ENCODE results near the gene PCNX3. TPM values are rescaled to one million over a fixed set of nuclear protein-coding genes. Genes with fewer than 3 reads are reported as not detected.

PCNX3 gene
- total and polyA plus RNA-seq, 5 donors from 2014 or later: 1.9 to 61.3 (median 2.5) TPM

GRCh38 chr11:65596520-65596919 lies 19.1 kb upstream of the PCNX3 start:
- H3K36me3 Mint-ChIP-seq: peaks cover 3% of the 10 kb centered on the region
- peaks cover 10% of the 10 kb centered on the region for H3K36me3 ChIP-seq (ENCODE audit: control insufficient read depth, insufficient read depth, low read length)
- peaks cover 10% of the 10 kb centered on the region for H3K4me1 ChIP-seq (ENCODE audit: control insufficient read depth, insufficient read depth, low read length, poor library complexity, severe bottlenecking)
- H3K27me3 Mint-ChIP-seq: no peaks in the 10 kb centered on the region
- no peaks in the 10 kb centered on the region for H3K9me3 ChIP-seq (ENCODE audit: control insufficient read depth in 2 of 2, low read length in 2 of 2)
- peaks cover 0 to 23% (median 6%) of the 10 kb centered on the region in 4 donors for H3K4me1 Mint-ChIP-seq
- no peak overlapping the region for H3K27ac ChIP-seq (ENCODE audit: insufficient read depth, low read length, poor library complexity, severe bottlenecking)
- H3K27ac Mint-ChIP-seq: no peak overlapping the region
- H3K9me3 Mint-ChIP-seq: no peaks in the 10 kb centered on the region
- ATAC-seq (ENCODE audit: low read depth in 2 of 2) (no peak), DNase-seq (no peak)
- H3K4me3 ChIP-seq (ENCODE audit: low read depth, low read length): no peak overlapping the region
- no peak overlapping the region for H3K4me3 Mint-ChIP-seq
- no peaks in the 10 kb centered on the region for H3K27me3 ChIP-seq (ENCODE audit: control insufficient read depth, insufficient read depth, low read length)

GRCh38 chr11:65598258-65598699 lies 17.3 kb upstream of the PCNX3 start:
- Mint-ChIP-seq H3K9me3 (no peaks in the 10 kb centered on the region), H3K27me3 (no peaks in the 10 kb centered on the region), H3K36me3 (peaks cover 3% of the 10 kb centered on the region), H3K4me1 (peaks cover 0 to 23% (median 6%) of the 10 kb centered on the region in 4 donors), H3K4me3 (no peak overlapping the region), H3K27ac (no peak overlapping the region)
- DNase-seq (no peak), ATAC-seq (ENCODE audit: low read depth in 2 of 2) (no peak)
- Histone ChIP-seq H3K9me3 (ENCODE audit: control insufficient read depth in 2 of 2, low read length in 2 of 2) (no peaks in the 10 kb centered on the region), H3K36me3 (ENCODE audit: control insufficient read depth, insufficient read depth, low read length) (peaks cover 9% of the 10 kb centered on the region), H3K27ac (ENCODE audit: insufficient read depth, low read length, poor library complexity, severe bottlenecking) (no peak overlapping the region), H3K27me3 (ENCODE audit: control insufficient read depth, insufficient read depth, low read length) (no peaks in the 10 kb centered on the region), H3K4me3 (ENCODE audit: low read depth, low read length) (no peak overlapping the region), H3K4me1 (ENCODE audit: control insufficient read depth, insufficient read depth, low read length, poor library complexity, severe bottlenecking) (peaks cover 10% of the 10 kb centered on the region)

DNA sequence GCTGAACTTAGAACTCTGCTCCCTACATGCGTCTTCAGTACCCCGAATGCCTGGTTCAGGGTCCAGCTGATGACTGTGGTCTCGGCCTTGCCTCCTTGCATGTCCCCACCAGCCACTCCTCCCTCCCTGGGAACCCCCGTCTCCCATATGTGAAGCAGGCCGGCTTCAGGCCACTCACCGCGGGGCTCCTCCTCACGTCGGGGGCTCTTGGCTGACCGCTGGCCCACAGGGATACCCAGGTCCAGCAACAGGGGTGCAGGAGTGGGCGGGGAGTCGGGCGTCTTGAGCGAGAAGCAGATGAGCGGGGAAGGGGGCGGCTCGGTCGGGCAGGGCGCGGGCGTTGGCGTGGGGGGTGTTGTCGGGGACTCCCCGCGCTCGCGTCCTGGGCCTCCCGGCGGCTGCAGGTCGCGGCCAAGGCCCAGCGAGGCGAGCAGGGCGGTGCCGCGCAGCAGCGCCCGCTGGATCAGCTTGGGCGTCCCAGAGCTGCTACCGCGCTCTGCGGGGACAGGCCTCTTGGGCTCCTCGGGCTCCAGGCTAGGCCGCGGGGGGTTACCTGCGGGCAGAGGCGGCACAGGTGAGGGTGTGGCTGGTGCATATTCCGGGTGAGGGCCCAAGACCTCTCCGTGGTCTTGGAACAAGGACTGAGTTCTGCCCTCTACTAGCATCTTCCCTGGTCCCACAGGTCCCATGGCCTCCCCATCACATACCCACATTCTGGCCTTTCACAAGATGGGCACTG lies 16.2 kb upstream of the PCNX3 start:
- H3K27ac ChIP-seq (ENCODE audit: insufficient read depth, low read length, poor library complexity, severe bottlenecking): no peak overlapping the region
- peaks cover 8% of the 10 kb centered on the region for H3K36me3 Mint-ChIP-seq
- H3K4me1 Mint-ChIP-seq: peaks cover 0 to 17% (median 6%) of the 10 kb centered on the region in 4 donors
- no peak overlapping the region for H3K4me3 Mint-ChIP-seq
- no peak overlapping the region for H3K4me3 ChIP-seq (ENCODE audit: low read depth, low read length)
- H3K9me3 ChIP-seq (ENCODE audit: control insufficient read depth in 2 of 2, low read length in 2 of 2): no peaks in the 10 kb centered on the region
- DNase-seq (no peak), ATAC-seq (ENCODE audit: low read depth in 2 of 2) (no peak)
- H3K27ac Mint-ChIP-seq: peak overlapping the region in 2 of 3 donors; percentile 46 to 85
- H3K27me3 Mint-ChIP-seq: no peaks in the 10 kb centered on the region
- no peaks in the 10 kb centered on the region for H3K27me3 ChIP-seq (ENCODE audit: control insufficient read depth, insufficient read depth, low read length)
- H3K9me3 Mint-ChIP-seq: no peaks in the 10 kb centered on the region
- peaks cover 20% of the 10 kb centered on the region for H3K36me3 ChIP-seq (ENCODE audit: control insufficient read depth, insufficient read depth, low read length)
- peaks cover 10% of the 10 kb centered on the region for H3K4me1 ChIP-seq (ENCODE audit: control insufficient read depth, insufficient read depth, low read length, poor library complexity, severe bottlenecking)

- peaks cover 24% of the 10 kb centered on the region for H3K36me3 ChIP-seq (ENCODE audit: control insufficient read depth, insufficient read depth, low read length)
- Mint-ChIP-seq H3K27ac (peak overlapping the region in 1 of 3 donors; percentile 67), H3K9me3 (no peaks in the 10 kb centered on the region), H3K27me3 (no peaks in the 10 kb centered on the region), H3K4me1 (peaks cover 0 to 13% (median 4%) of the 10 kb centered on the region in 4 donors), H3K4me3 (no peak overlapping the region), H3K36me3 (peaks cover 8% of the 10 kb centered on the region)
- no peaks in the 10 kb centered on the region for H3K27me3 ChIP-seq (ENCODE audit: control insufficient read depth, insufficient read depth, low read length)
- ATAC-seq (ENCODE audit: low read depth in 2 of 2): no peak
- H3K9me3 ChIP-seq (ENCODE audit: control insufficient read depth in 2 of 2, low read length in 2 of 2): no peaks in the 10 kb centered on the region
- DNase-seq: no peak
- H3K4me1 ChIP-seq (ENCODE audit: control insufficient read depth, insufficient read depth, low read length, poor library complexity, severe bottlenecking): peaks cover 9% of the 10 kb centered on the region
- no peak overlapping the region for H3K27ac ChIP-seq (ENCODE audit: insufficient read depth, low read length, poor library complexity, severe bottlenecking)
- H3K4me3 ChIP-seq (ENCODE audit: low read depth, low read length): no peak overlapping the region
Measured at GRCh38 chr11:65599955-65600246, 15.7 kb upstream of the PCNX3 start.

DNA sequence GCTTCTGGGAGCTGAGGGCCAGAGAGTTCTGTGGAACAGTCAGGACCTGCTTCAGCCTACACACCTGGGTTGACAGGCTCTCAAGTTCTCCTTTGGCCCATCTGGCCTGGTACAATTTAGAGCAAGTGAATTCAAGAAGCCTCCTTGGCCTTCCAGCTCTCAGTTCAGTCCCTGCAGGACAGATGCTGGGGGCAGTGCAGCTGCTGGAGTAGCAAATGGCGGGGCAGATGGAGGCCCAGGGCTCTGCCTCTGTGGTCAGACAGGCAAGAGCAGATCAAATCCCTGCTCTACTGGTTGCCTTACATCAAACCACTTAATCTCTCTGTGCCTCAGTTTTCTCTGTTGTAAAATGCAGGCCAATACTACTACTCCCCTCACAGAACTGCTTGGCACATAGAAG lies 11.3 kb upstream of the PCNX3 start:
- no peaks in the 10 kb centered on the region for H3K9me3 Mint-ChIP-seq
- Histone ChIP-seq H3K4me3 (ENCODE audit: low read depth, low read length) (no peak overlapping the region), H3K27me3 (ENCODE audit: control insufficient read depth, insufficient read depth, low read length) (no peaks in the 10 kb centered on the region), H3K36me3 (ENCODE audit: control insufficient read depth, insufficient read depth, low read length) (peaks cover 46% of the 10 kb centered on the region), H3K27ac (ENCODE audit: insufficient read depth, low read length, poor library complexity, severe bottlenecking) (no peak overlapping the region), H3K9me3 (ENCODE audit: control insufficient read depth in 2 of 2, low read length in 2 of 2) (no peaks in the 10 kb centered on the region), H3K4me1 (ENCODE audit: control insufficient read depth, insufficient read depth, low read length, poor library complexity, severe bottlenecking) (no peaks in the 10 kb centered on the region)
- ATAC-seq (ENCODE audit: low read depth in 2 of 2) (no peak), DNase-seq (no peak)
- no peaks in the 10 kb centered on the region for H3K27me3 Mint-ChIP-seq
- H3K4me1 Mint-ChIP-seq: peaks cover 0 to 8% (median 5%) of the 10 kb centered on the region in 4 donors
- H3K4me3 Mint-ChIP-seq: no peak overlapping the region
- H3K27ac Mint-ChIP-seq: peak overlapping the region in 1 of 3 donors; percentile 67
- peaks cover 9% of the 10 kb centered on the region for H3K36me3 Mint-ChIP-seq

DNA sequence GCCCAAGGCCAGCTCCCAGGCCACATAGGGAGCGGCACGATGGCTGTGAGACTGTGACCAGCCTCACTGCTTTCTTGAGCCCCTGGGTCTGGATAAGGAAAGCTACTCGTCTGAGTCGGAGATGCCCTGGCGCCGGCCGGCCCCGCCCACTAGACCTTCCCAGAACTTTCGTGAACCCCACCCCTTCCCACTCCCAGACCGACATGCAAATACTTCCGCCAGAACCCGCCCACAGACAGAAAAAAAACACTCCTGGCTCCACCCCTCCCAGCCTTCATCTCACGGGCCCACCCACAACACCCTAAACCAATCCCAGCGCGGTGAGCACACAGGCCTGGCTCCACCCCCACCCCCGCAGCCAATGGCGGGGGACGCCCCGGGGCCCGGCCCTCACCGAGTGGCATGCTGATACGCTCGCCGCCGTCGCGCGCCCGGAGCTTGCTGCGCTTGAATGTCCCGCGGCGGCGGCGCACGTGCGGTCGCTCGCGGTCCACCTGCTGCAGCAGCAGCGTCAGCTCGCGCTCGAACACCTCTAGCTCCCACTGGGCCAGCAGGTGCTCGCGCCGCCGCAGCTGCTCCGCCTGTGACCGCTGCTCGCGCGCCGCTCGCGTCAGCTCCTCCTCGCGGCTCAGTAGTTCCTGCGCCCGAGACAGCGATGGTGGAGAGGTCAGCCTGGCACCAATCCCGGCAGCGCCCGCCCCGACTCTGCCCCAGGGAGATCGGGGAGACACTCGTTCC lies 8.5 kb upstream of the PCNX3 start:
- Histone ChIP-seq H3K27me3 (ENCODE audit: control insufficient read depth, insufficient read depth, low read length) (no peaks in the 10 kb centered on the region), H3K36me3 (ENCODE audit: control insufficient read depth, insufficient read depth, low read length) (peaks cover 51% of the 10 kb centered on the region), H3K27ac (ENCODE audit: insufficient read depth, low read length, poor library complexity, severe bottlenecking) (no peak overlapping the region), H3K9me3 (ENCODE audit: control insufficient read depth in 2 of 2, low read length in 2 of 2) (no peaks in the 10 kb centered on the region), H3K4me1 (ENCODE audit: control insufficient read depth, insufficient read depth, low read length, poor library complexity, severe bottlenecking) (peaks cover 18% of the 10 kb centered on the region), H3K4me3 (ENCODE audit: low read depth, low read length) (no peak overlapping the region)
- Mint-ChIP-seq H3K9me3 (no peaks in the 10 kb centered on the region), H3K27ac (peak overlapping the region in 1 of 3 donors; percentile 42), H3K27me3 (no peaks in the 10 kb centered on the region), H3K4me1 (peaks cover 0 to 36% (median 21%) of the 10 kb centered on the region in 4 donors), H3K4me3 (no peak overlapping the region), H3K36me3 (peaks cover 9% of the 10 kb centered on the region)
- no peak for DNase-seq
- no peak for ATAC-seq (ENCODE audit: low read depth in 2 of 2)

- H3K4me3 Mint-ChIP-seq: peak overlapping the region in 3 of 4 donors; percentile 33 to 86 (median 38)
- ATAC-seq (ENCODE audit: low read depth in 2 of 2): no peak
- peak overlapping the region in 1 of 3 donors; percentile 11 for H3K27ac Mint-ChIP-seq
- no peak for DNase-seq
- no peaks in the 10 kb centered on the region for H3K9me3 ChIP-seq (ENCODE audit: control insufficient read depth in 2 of 2, low read length in 2 of 2)
- no peaks in the 10 kb centered on the region for H3K9me3 Mint-ChIP-seq
- peaks cover 51% of the 10 kb centered on the region for H3K36me3 ChIP-seq (ENCODE audit: control insufficient read depth, insufficient read depth, low read length)
- no peak overlapping the region for H3K27ac ChIP-seq (ENCODE audit: insufficient read depth, low read length, poor library complexity, severe bottlenecking)
- H3K4me1 ChIP-seq (ENCODE audit: control insufficient read depth, insufficient read depth, low read length, poor library complexity, severe bottlenecking): peaks cover 25% of the 10 kb centered on the region
- H3K27me3 ChIP-seq (ENCODE audit: control insufficient read depth, insufficient read depth, low read length): no peaks in the 10 kb centered on the region
- no peak overlapping the region for H3K4me3 ChIP-seq (ENCODE audit: low read depth, low read length)
- H3K27me3 Mint-ChIP-seq: no peaks in the 10 kb centered on the region
- peaks cover 9% of the 10 kb centered on the region for H3K36me3 Mint-ChIP-seq
- H3K4me1 Mint-ChIP-seq: peaks cover 0 to 42% (median 26%) of the 10 kb centered on the region in 4 donors
Measured at GRCh38 chr11:65607614-65608426, 7.8 kb upstream of the PCNX3 start.

Data from CD4-positive, CD25-positive, alpha-beta regulatory T cell (primary cell).